Heart left ventricle (tissue), 16 donors: ENCODE data around the gene SSBP4. TPM values are rescaled to one million over a fixed set of nuclear protein-coding genes. Genes with fewer than 3 reads are reported as not detected.

Experiments used
- ATAC-seq, 4 donors: fragments of 200-7000 bp; cut with Tn5 transposase; one replicate each; pipeline ENCODE4 v1.9.1; 2020 to 2022; ENCODE audit warnings: moderate library complexity in 4 of 4, mild to moderate bottlenecking in 3 of 4, moderate number of reproducible peaks in 1 of 4
- DNase-seq, 5 donors: peaks; one replicate each; pipeline ENCODE4 v3.0.0-alpha.2; 2020
- H3K27ac ChIP-seq, 12 donors: fragments of 200-600 bp; sonication (generic) in 4 of 12; one replicate each; pipeline versions ENCODE4 v1.5.0 to v1.8.0; 2016 to 2022; ENCODE audit warnings: mild to moderate bottlenecking in 2 of 12
- H3K27me3 ChIP-seq, 9 donors: fragments of 200-600 bp; sonication (generic) in 2 of 9; one replicate each; pipeline versions ENCODE4 v1.5.1 to v1.8.0; 2016 to 2022; ENCODE audit warnings: mild to moderate bottlenecking in 3 of 9
- H3K36me3 ChIP-seq, 9 donors: fragments of 200-600 bp; sonication (generic) in 2 of 9; one replicate each; pipeline versions ENCODE4 v1.5.0 to v1.8.0; 2018 to 2022; ENCODE audit warnings: mild to moderate bottlenecking in 2 of 9
- H3K4me1 ChIP-seq, 12 donors: fragments of 200-600 bp; sonication (generic) in 4 of 12; one replicate each; pipeline versions ENCODE4 v1.5.0 to v1.8.0; 2016 to 2022; ENCODE audit warnings: mild to moderate bottlenecking in 3 of 12
- H3K4me3 ChIP-seq, 12 donors: fragments of 200-600 bp; sonication (generic) in 4 of 12; one replicate each; pipeline versions ENCODE4 v1.5.0 to v1.8.0; 2017 to 2022; ENCODE audit warnings: mild to moderate bottlenecking in 9 of 12, moderate library complexity in 4 of 12
- H3K9me3 ChIP-seq, 12 donors: fragments of 200-600 bp; sonication (generic) in 4 of 12; one replicate each; pipeline versions ENCODE4 v1.5.0 to v1.8.0; 2016 to 2022; ENCODE audit warnings: mild to moderate bottlenecking in 1 of 12
- CTCF ChIP-seq, 12 donors: fragments of 200-600 bp; sonication (generic) in 4 of 12; IDR thresholded peaks; one replicate each; pipeline versions ENCODE4 v1.5.0 to v1.8.0; 2018 to 2022; ENCODE audit warnings: antibody characterized with exemption in 12 of 12, mild to moderate bottlenecking in 5 of 12
- POLR2A ChIP-seq, 2 donors: fragments of 450-650 bp; IDR thresholded peaks; one replicate each; pipeline ENCODE4 v1.6.1; 2017; ENCODE audit warnings: antibody characterized with exemption in 2 of 2, mild to moderate bottlenecking in 2 of 2, moderate library complexity in 2 of 2
- WGBS, 4 donors: extraction: QIAGEN DNeasy Blood & Tissue Kit in 2 of 4; methylation state at CpG; one replicate each; pipeline versions ENCODE4 v1.1.5 to v1.1.7; 2013 to 2018; 5-methylcytosine and 5-hydroxymethylcytosine counted together
- intact Hi-C, 10 donors: fragments of 100-400 bp; cut with DNase I; formaldehyde crosslinking; loops; one replicate each; pipeline versions ENCODE4 v1.11.1 to v1.14.2; 2022
- polyA plus RNA-seq, 2 donors: library from polyadenylated mRNA; stranded (reverse); fragments of 200-250 nt; gene quantifications; one replicate each; pipeline ENCODE4 v1.2.3, GENCODE V29; 2013
- total RNA-seq, 9 donors: library from RNA; depleted of rRNA in 2 of 9; stranded (reverse); fragments of >200 nt in 2 of 9; fragmentation: NEBNext Ultra II Directional in 3 of 9; extraction: Animal tissue kit (Norgen Biotek cat#: 25700) in 3 of 9; gene quantifications; one replicate each; pipeline versions ENCODE4 v1.1.0 to v1.2.4, GENCODE V29; 2016 to 2023
- donor health status: ischemic (EF 13 %, LVEDD 7.1; RV severe dilation, severe dysfunction).
- donor health status: healthy with polysubstance abuse.
- donor health status: DM: no; HTN: yes; CAD: no.
- donor health status: DM: no; HTN: no; CAD: no.
- donor health status: ischemic (EF 25% LVEDD 6.9; RV normal size, moderate dysfunction).
- donor health status: ischemic (EF 25% LVEDD 5.7; RV mildly dilated, moderate dysfunction).
- donor health status: healthy.
- donor health status: DM: yes; HTN: yes; CAD: no.
- donor health status: ischemic (EF 35%, LVEDD 5.7; RV mildly dilated, moderate dysfunction).
- donor health status: nonischemic (EF 11% LVEDD 7.7; RV severe dilation, severe dysfunction).
- donor health status: DM: yes; HTN: yes; CAD: no.
- donor health status: PGD.
- donor health status: ischemic (EF 29% LVEDD 5.4; RV normal size, mild dysfunction).
- donor health status: nonischemic (EF 23%, LVEDD 6.1; RV moderate dilation, normal function).

Gene SSBP4
- total and polyA plus RNA-seq, 11 donors, result 23.5 to 89.8 (median 29.4) TPM

- ATAC-seq (no peak), DNase-seq (no peak)
- WGBS, 4 donors, result 6 to 41% (median 16%) methylated on average over 10 to 60 of the region's 60 CpGs
- intact Hi-C loops, result no loop called here
- Histone ChIP-seq H3K27me3 (no peaks in the 10 kb centered on the region), H3K27ac (peak overlapping the region in 7 of 12 donors; percentile 8 to 61 (median 56)), H3K9me3 (no peaks in the 10 kb centered on the region), H3K4me3 (peak overlapping the region; percentile 17 to 64 (median 50)), H3K36me3 (peaks cover 0 to 22% (median 3%) of the 10 kb centered on the region in 9 donors), H3K4me1 (peaks cover 6 to 66% (median 43%) of the 10 kb centered on the region in 12 donors)
- no peak for TF ChIP-seq POLR2A (IDR thresholded peaks at IDR 0.05)
Measured at GRCh38 chr19:18433735-18434398, 14.7 kb downstream of the SSBP4 start.

GRCh38 chr19:18434411-18435175 is 15.4 kb downstream of the SSBP4 start:
- Histone ChIP-seq H3K36me3 (peaks cover 0 to 22% (median 3%) of the 10 kb centered on the region in 9 donors), H3K4me3 (peak overlapping the region in 5 of 12 donors; percentile 46 to 64 (median 52)), H3K27me3 (no peaks in the 10 kb centered on the region), H3K9me3 (no peaks in the 10 kb centered on the region), H3K27ac (peak overlapping the region in 2 of 12 donors; percentile 60 to 61), H3K4me1 (peaks cover under 1 to 65% (median 42%) of the 10 kb centered on the region in 12 donors)
- intact Hi-C loops, result no loop called here
- WGBS, 4 donors, result 86 to 93% (median 89%) methylated on average over 16 to 21 of the region's 21 CpGs
- DNase-seq, result no peak
- TF ChIP-seq POLR2A (IDR thresholded peaks at IDR 0.05) (no peak), CTCF (IDR thresholded peaks at IDR 0.05) (no peak)
- no peak for ATAC-seq

- no peak for ATAC-seq
- intact Hi-C loops, result no loop called here
- no peak for DNase-seq
Measured at GRCh38 chr19:18435178-18435841, 16.1 kb downstream of the SSBP4 start.

More at GRCh38 chr19:18435178-18435841, 16.1 kb downstream of the SSBP4 start:
- no peak for TF ChIP-seq CTCF (IDR thresholded peaks at IDR 0.05)
- TF ChIP-seq POLR2A (IDR thresholded peaks at IDR 0.05), result no peak
- Histone ChIP-seq H3K27ac (no peak overlapping the region), H3K36me3 (peaks cover 0 to 22% (median 3%) of the 10 kb centered on the region in 9 donors), H3K9me3 (no peaks in the 10 kb centered on the region), H3K4me3 (no peak overlapping the region), H3K4me1 (peaks cover 0 to 59% (median 38%) of the 10 kb centered on the region in 12 donors), H3K27me3 (no peaks in the 10 kb centered on the region)
- 94 to 96% (median 95%) methylated on average over 45 to 49 of the region's 49 CpGs for WGBS, 4 donors
